GM23338 (cell line): ENCODE measurements around the gene PTPRE.

Experiments
- CREB1 ChIP-seq: fragments of 250-450 bp; sonication (Bioruptor Pico); IDR thresholded peaks from 2 replicates; pipeline ENCODE4 v1.5.0; 2020; ENCODE audit warnings: low read depth, mild to moderate bottlenecking, moderate library complexity
- EZH2 ChIP-seq: fragments of 200-600 bp; sonication (generic); IDR thresholded peaks from one replicate; pipeline ENCODE4 v1.8.0; 2017; ENCODE audit warnings: antibody characterized with exemption, mild to moderate bottlenecking, low read depth; ENCODE audit not compliant: unreplicated experiment
- EZH2phosphoT487 ChIP-seq: fragments of 200-600 bp; sonication (generic); IDR thresholded peaks from one replicate; pipeline ENCODE4 v1.8.1; 2018; ENCODE audit warnings: antibody characterized with exemption; ENCODE audit not compliant: unreplicated experiment
- POLR2AphosphoS5 ChIP-seq: IDR thresholded peaks from 2 replicates; pipeline ENCODE4 v1.6.1; 2016; ENCODE audit warnings: antibody characterized with exemption, low read depth
- STAT1 ChIP-seq: IDR thresholded peaks from one replicate; pipeline ENCODE4 v1.6.1; 2016; ENCODE audit warnings: antibody characterized with exemption; ENCODE audit not compliant: unreplicated experiment
- ZNF114 ChIP-seq: fragments of 250-450 bp; sonication (Bioruptor Pico); IDR thresholded peaks from 2 replicates; pipeline ENCODE4 v1.5.0; 2020; ENCODE audit warnings: mild to moderate bottlenecking, moderate library complexity
- TF ChIP-seq, protein P1 (sequence below), 2 experiments: fragments of 200-600 bp in 1 of 2; sonication (generic) in 1 of 2; conservative IDR thresholded peaks; 2 replicates each; pipeline versions ENCODE4 v1.5.1 to v1.6.1; 2016 to 2017; ENCODE audit warnings: antibody characterized with exemption in 2 of 2, low read depth in 2 of 2, mild to moderate bottlenecking in 2 of 2, moderate library complexity in 1 of 2
- TF ChIP-seq, protein P2 (sequence below): IDR thresholded peaks from one replicate; pipeline ENCODE4 v1.6.1; 2018; ENCODE audit warnings: antibody characterized with exemption; ENCODE audit not compliant: unreplicated experiment
- TF ChIP-seq, protein P3 (sequence below): IDR thresholded peaks from 2 replicates; pipeline ENCODE4 v1.6.1; 2016; ENCODE audit warnings: antibody characterized with exemption

DNA sequence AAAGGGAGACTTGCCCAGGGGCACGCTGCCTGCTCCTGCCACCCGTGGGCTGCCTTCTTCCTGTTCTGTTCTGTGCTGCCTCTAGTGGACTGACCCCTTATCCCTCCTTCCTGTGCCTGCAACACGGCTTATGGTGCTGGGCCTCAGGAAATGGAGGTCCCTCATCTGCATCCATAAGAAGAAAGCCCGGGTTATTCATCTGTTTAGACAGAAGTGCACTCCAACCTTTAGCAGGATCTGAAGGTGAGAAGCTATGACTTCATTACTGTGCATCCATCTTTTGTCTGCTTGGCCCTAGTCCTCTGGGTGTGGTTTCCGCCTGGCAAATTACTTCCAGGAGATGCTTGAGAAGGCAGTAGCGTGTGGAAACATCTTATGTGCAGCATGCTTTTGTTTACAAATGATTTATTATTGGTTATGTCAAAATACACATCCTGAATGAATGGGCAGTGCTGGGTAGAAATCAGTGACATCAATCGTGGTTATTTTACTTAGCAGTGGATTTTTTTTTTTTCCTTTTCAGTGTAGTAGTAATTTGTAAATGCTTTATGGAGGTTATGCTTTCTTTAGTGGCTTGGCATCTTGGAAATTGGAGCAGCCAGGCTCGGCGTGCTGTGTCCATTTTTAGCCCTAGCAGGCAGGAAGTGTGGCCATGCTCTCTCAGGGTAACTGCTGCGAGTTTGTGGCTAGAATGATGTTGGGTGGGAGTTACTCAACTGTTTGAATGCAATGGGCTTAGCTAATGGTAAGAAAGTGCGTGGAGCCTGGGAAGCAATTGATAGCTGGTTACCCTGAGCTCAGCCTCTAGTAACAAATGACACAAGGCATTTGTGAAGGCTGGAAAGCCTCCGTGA is 12.7 kb downstream of the PTPRE start:
- TF ChIP-seq, protein P1, sequence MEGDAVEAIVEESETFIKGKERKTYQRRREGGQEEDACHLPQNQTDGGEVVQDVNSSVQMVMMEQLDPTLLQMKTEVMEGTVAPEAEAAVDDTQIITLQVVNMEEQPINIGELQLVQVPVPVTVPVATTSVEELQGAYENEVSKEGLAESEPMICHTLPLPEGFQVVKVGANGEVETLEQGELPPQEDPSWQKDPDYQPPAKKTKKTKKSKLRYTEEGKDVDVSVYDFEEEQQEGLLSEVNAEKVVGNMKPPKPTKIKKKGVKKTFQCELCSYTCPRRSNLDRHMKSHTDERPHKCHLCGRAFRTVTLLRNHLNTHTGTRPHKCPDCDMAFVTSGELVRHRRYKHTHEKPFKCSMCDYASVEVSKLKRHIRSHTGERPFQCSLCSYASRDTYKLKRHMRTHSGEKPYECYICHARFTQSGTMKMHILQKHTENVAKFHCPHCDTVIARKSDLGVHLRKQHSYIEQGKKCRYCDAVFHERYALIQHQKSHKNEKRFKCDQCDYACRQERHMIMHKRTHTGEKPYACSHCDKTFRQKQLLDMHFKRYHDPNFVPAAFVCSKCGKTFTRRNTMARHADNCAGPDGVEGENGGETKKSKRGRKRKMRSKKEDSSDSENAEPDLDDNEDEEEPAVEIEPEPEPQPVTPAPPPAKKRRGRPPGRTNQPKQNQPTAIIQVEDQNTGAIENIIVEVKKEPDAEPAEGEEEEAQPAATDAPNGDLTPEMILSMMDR (conservative IDR thresholded peaks at IDR 0.05; ENCODE audit: low read depth in 2 of 2) = peak; percentile 36 to 50
- TF ChIP-seq, protein P2, sequence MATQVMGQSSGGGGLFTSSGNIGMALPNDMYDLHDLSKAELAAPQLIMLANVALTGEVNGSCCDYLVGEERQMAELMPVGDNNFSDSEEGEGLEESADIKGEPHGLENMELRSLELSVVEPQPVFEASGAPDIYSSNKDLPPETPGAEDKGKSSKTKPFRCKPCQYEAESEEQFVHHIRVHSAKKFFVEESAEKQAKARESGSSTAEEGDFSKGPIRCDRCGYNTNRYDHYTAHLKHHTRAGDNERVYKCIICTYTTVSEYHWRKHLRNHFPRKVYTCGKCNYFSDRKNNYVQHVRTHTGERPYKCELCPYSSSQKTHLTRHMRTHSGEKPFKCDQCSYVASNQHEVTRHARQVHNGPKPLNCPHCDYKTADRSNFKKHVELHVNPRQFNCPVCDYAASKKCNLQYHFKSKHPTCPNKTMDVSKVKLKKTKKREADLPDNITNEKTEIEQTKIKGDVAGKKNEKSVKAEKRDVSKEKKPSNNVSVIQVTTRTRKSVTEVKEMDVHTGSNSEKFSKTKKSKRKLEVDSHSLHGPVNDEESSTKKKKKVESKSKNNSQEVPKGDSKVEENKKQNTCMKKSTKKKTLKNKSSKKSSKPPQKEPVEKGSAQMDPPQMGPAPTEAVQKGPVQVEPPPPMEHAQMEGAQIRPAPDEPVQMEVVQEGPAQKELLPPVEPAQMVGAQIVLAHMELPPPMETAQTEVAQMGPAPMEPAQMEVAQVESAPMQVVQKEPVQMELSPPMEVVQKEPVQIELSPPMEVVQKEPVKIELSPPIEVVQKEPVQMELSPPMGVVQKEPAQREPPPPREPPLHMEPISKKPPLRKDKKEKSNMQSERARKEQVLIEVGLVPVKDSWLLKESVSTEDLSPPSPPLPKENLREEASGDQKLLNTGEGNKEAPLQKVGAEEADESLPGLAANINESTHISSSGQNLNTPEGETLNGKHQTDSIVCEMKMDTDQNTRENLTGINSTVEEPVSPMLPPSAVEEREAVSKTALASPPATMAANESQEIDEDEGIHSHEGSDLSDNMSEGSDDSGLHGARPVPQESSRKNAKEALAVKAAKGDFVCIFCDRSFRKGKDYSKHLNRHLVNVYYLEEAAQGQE = no peak
- no peak for TF ChIP-seq POLR2AphosphoS5
- no peak for TF ChIP-seq EZH2
- TF ChIP-seq ZNF114 (CRISPR knock-in tag) = no peak
- no peak for TF ChIP-seq CREB1 (CRISPR knock-in tag)
- TF ChIP-seq EZH2phosphoT487 = no peak
- TF ChIP-seq, protein P3, sequence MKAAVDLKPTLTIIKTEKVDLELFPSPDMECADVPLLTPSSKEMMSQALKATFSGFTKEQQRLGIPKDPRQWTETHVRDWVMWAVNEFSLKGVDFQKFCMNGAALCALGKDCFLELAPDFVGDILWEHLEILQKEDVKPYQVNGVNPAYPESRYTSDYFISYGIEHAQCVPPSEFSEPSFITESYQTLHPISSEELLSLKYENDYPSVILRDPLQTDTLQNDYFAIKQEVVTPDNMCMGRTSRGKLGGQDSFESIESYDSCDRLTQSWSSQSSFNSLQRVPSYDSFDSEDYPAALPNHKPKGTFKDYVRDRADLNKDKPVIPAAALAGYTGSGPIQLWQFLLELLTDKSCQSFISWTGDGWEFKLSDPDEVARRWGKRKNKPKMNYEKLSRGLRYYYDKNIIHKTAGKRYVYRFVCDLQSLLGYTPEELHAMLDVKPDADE = no peak
- no peak for TF ChIP-seq STAT1
